Thyroid gland (tissue), 4 donors: ENCODE data around the gene NT5C.

Experiments used
- CTCF ChIP-seq, 6 experiments: fragments of 200-600 bp in 3 of 6; fragments of 450-650 bp in 3 of 6; sonication (generic) in 3 of 6; IDR thresholded peaks; one replicate each; pipeline ENCODE4 v1.5.1; 2016 to 2019; ENCODE audit warnings: antibody characterized with exemption in 6 of 6, mild to moderate bottlenecking in 2 of 6, inconsistent platforms in 1 of 6, moderate library complexity in 1 of 6
- POLR2A ChIP-seq, 2 donors: fragments of 450-650 bp; IDR thresholded peaks; one replicate each; pipeline ENCODE4 v1.6.1; 2017; ENCODE audit warnings: antibody characterized with exemption in 2 of 2, mild to moderate bottlenecking in 2 of 2, moderate library complexity in 1 of 2

DNA sequence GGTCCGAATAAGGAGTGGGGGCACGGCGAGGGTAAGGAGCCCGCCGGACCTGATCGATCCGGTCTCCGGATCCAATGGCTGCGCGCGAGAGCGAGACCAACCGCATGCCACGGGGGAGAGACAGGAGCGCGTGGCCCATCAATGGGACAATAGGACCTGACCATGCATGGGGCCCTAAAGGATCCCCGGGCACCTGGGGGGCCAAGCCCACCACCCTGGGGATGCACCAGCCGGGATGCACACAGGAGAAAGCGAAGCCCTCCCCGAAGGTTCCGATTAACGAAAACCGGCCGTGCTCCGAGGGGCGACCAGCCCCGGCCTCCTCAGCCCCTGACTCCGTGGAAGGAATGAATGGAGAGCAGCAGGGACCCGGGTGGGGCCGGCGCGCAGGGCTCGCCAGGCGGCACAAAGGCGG lies 22.2 kb upstream of the NT5C start:
- TF ChIP-seq CTCF (IDR thresholded peaks at IDR 0.05), result no peak
- TF ChIP-seq POLR2A (IDR thresholded peaks at IDR 0.05), result no peak
